HL-60 (cell line): ENCODE measurements around the gene SHC2.
A peak's percentile ranks its signal among the peaks of the same experiment; 100 is the strongest.

Experiments used
- DNase-seq, 2 experiments: peaks; one replicate each; pipeline ENCODE4 v3.0.0-alpha.2; 2010 to 2020; ENCODE audit warnings: low read depth in 1 of 2, low spot score in 1 of 2
- H3K27ac ChIP-seq: fragments of 250-450 bp; sonication (Bioruptor Pico); replicated peaks from 2 replicates; pipeline ENCODE4 v1.5.1; 2020; ENCODE audit warnings: mild to moderate bottlenecking, moderate library complexity
- H3K27me3 ChIP-seq: fragments of 250-450 bp; sonication (Bioruptor Pico); 2 replicates; pipeline ENCODE4 v1.5.1; 2021; ENCODE audit warnings: mild to moderate bottlenecking, moderate library complexity; ENCODE audit not compliant: insufficient read depth, poor library complexity, severe bottlenecking
- H3K4me3 ChIP-seq: replicated peaks from 2 replicates; pipeline ENCODE4 v1.5.1; 2011; ENCODE audit warnings: mild to moderate bottlenecking, control low read depth, low read length; ENCODE audit not compliant: insufficient read depth
- CTCF ChIP-seq: IDR thresholded peaks from one replicate; pipeline ENCODE4 v1.5.1; 2011; ENCODE audit warnings: low read length, control low read depth, inconsistent platforms; ENCODE audit not compliant: insufficient read depth
- GABPA ChIP-seq: IDR thresholded peaks from 2 replicates; pipeline ENCODE4 v1.6.1; 2012; ENCODE audit warnings: low read depth
- POLR2AphosphoS5 ChIP-seq: IDR thresholded peaks from 2 replicates; pipeline ENCODE4 v1.6.1; 2012; ENCODE audit warnings: low read depth
- REST ChIP-seq: IDR thresholded peaks from 2 replicates; pipeline ENCODE4 v1.6.1; 2012; ENCODE audit warnings: low read depth; ENCODE audit not compliant: insufficient replicate concordance
- SPI1 ChIP-seq: IDR thresholded peaks from 2 replicates; pipeline ENCODE4 v1.6.1; 2012; ENCODE audit warnings: low read depth, mild to moderate bottlenecking, borderline replicate concordance
- long read RNA-seq: library from polyadenylated mRNA; unstranded; transcript quantifications from one replicate; pipeline ENCODE4 v2.0.0, GENCODE V29; 2020

Gene SHC2
- long read RNA-seq, result 0 reads

- Histone ChIP-seq H3K27me3 (peaks cover 20% of the 10 kb centered on the region), H3K27ac (no peak within 1 kb of the TSS), H3K4me3 (no peak within 1 kb of the TSS)
- no peak for DNase-seq
- TF ChIP-seq POLR2AphosphoS5 (no peak), GABPA (no peak)
Observed at GRCh38 chr19:460877-461720, at the start of gene SHC2. Gene SHC2 (minus strand): TSS chr19:461033. CDS start chr19:460996, 37 bp downstream.

GRCh38 chr19:508204-509150 lies 47.6 kb upstream of the SHC2 start:
- no peak for DNase-seq
- Histone ChIP-seq H3K27me3 (no peaks in the 10 kb centered on the region), H3K27ac (peak overlapping the region; percentile 98), H3K4me3 (peak overlapping the region; percentile 94)
- TF ChIP-seq CTCF, result no peak
- TF ChIP-seq GABPA, result no peak
- no peak for TF ChIP-seq REST
- no peak for TF ChIP-seq POLR2AphosphoS5
- no peak for TF ChIP-seq SPI1

- H3K4me3 ChIP-seq, result peak within 1 kb of the TSS; percentile 94
- TF ChIP-seq POLR2AphosphoS5 (peak; percentile 80; the same call in 1 of the 2 replicates), SPI1 (no peak), GABPA (peak; percentile 89), CTCF (no peak), REST (peak; percentile 75)
- H3K27me3 ChIP-seq, result no peaks in the 10 kb centered on the region
- peak; percentile 49 to 65 for DNase-seq
- H3K27ac ChIP-seq, result peak within 1 kb of the TSS; percentile 98
Observed at GRCh38 chr19:507286-508203, 46.7 kb upstream of the SHC2 start, which contains the start of gene TPGS1. Gene TPGS1 (plus strand): TSS chr19:507497. CDS start chr19:507507, 10 bp downstream.
